Ramos (cell line): ENCODE measurements around the gene CENPT.

ENCODE experiments used
- in situ Hi-C: fragments of 300-500 bp; cut with MboI; formaldehyde crosslinking; loops from one replicate; pipeline ENCODE4 v1.14.3; 2022; ENCODE audit warnings: low sequenced_read_pairs; ENCODE audit not compliant: unreplicated experiment

CENPT gene

GRCh38 chr16:67847064-67847861 is at the start of gene CENPT:
TSS of gene CENPT (minus strand) at chr16:67847693. CDS start at chr16:67833859, 13,834 bp downstream.
- in situ Hi-C loops, result no loop called here

GRCh38 chr16:67897231-67897630 is 49.7 kb upstream of the CENPT start:
- in situ Hi-C loops, result no loop called here

- in situ Hi-C loops, result no loop called here
These were observed 46.4 kb upstream of the CENPT start for GRCh38 chr16:67893743-67894399.

- in situ Hi-C loops, result no loop called here
These were observed 45.6 kb upstream of the CENPT start, which contains the start of gene PSKH1 for GRCh38 chr16:67892899-67893742. TSS of gene PSKH1 (plus strand) at chr16:67893254. CDS start at chr16:67908750, 15,496 bp downstream.

- in situ Hi-C loops, result no loop called here
These were observed 44.9 kb upstream of the CENPT start for GRCh38 chr16:67892375-67892774.

GRCh38 chr16:67888331-67888730 is 40.8 kb upstream of the CENPT start:
- in situ Hi-C loops, result loop anchor here (10.0 kb wide), 1 partner anchor 336 kb away; no protein-coding TSS in a partner anchor

- in situ Hi-C loops, result loop anchor here (10.0 kb wide), 1 partner anchor 338 kb away; no protein-coding TSS in a partner anchor
These were observed 38.9 kb upstream of the CENPT start for GRCh38 chr16:67886387-67886786.

GRCh38 chr16:67885976-67886375 is 38.5 kb upstream of the CENPT start:
- in situ Hi-C loops, result loop anchor here (10.0 kb wide), 1 partner anchor 339 kb away; no protein-coding TSS in a partner anchor

GRCh38 chr16:67885545-67885944 is 38.1 kb upstream of the CENPT start:
- in situ Hi-C loops, result loop anchor here (10.0 kb wide), 1 partner anchor 339 kb away; no protein-coding TSS in a partner anchor

- in situ Hi-C loops, result loop anchor here (10.0 kb wide), 1 partner anchor 340 kb away; no protein-coding TSS in a partner anchor
These were observed 37.2 kb upstream of the CENPT start, which contains the start of gene NRN1L for GRCh38 chr16:67884684-67885083. TSS of gene NRN1L (plus strand) at chr16:67884885. CDS start at chr16:67884904, 19 bp downstream.

GRCh38 chr16:67883872-67884261 is 36.4 kb upstream of the CENPT start:
- in situ Hi-C loops, result loop anchor here (10.0 kb wide), 1 partner anchor 341 kb away; no protein-coding TSS in a partner anchor

- in situ Hi-C loops, result loop anchor here (10.0 kb wide), 1 partner anchor 341 kb away; no protein-coding TSS in a partner anchor
These were observed 35.8 kb upstream of the CENPT start for GRCh38 chr16:67883146-67883871.

GRCh38 chr16:67882374-67883145 is 35.1 kb upstream of the CENPT start:
- in situ Hi-C loops, result loop anchor here (10.0 kb wide), 1 partner anchor 342 kb away; no protein-coding TSS in a partner anchor

GRCh38 chr16:67881621-67882161 is 34.2 kb upstream of the CENPT start:
- in situ Hi-C loops, result loop anchor here (10.0 kb wide), 1 partner anchor 343 kb away; no protein-coding TSS in a partner anchor

GRCh38 chr16:67880584-67880983 is 33.1 kb upstream of the CENPT start:
- in situ Hi-C loops, result loop anchor here (10.0 kb wide), 1 partner anchor 344 kb away; no protein-coding TSS in a partner anchor

- in situ Hi-C loops, result loop anchor here (10.0 kb wide), 1 partner anchor 345 kb away; no protein-coding TSS in a partner anchor
These were observed 32.4 kb upstream of the CENPT start for GRCh38 chr16:67879936-67880335.

- in situ Hi-C loops, result no loop called here
These were observed 32.0 kb upstream of the CENPT start for GRCh38 chr16:67879462-67879861.

GRCh38 chr16:67878846-67879245 is 31.4 kb upstream of the CENPT start:
- in situ Hi-C loops, result no loop called here
